PC-9 (cell line): ENCODE results near the gene LSM4.

ENCODE experiments used
- EZH2 ChIP-seq: fragments of 200-600 bp; sonication (generic); IDR thresholded peaks from 2 replicates; pipeline ENCODE4 v1.8.0; 2017; ENCODE audit warnings: antibody characterized with exemption, low read depth
- TF ChIP-seq, protein P1 (sequence below): fragments of 200-600 bp; sonication (generic); conservative IDR thresholded peaks from 2 replicates; pipeline ENCODE4 v1.6.1; 2017; ENCODE audit warnings: mixed run types, antibody characterized with exemption, mild to moderate bottlenecking, moderate library complexity

DNA sequence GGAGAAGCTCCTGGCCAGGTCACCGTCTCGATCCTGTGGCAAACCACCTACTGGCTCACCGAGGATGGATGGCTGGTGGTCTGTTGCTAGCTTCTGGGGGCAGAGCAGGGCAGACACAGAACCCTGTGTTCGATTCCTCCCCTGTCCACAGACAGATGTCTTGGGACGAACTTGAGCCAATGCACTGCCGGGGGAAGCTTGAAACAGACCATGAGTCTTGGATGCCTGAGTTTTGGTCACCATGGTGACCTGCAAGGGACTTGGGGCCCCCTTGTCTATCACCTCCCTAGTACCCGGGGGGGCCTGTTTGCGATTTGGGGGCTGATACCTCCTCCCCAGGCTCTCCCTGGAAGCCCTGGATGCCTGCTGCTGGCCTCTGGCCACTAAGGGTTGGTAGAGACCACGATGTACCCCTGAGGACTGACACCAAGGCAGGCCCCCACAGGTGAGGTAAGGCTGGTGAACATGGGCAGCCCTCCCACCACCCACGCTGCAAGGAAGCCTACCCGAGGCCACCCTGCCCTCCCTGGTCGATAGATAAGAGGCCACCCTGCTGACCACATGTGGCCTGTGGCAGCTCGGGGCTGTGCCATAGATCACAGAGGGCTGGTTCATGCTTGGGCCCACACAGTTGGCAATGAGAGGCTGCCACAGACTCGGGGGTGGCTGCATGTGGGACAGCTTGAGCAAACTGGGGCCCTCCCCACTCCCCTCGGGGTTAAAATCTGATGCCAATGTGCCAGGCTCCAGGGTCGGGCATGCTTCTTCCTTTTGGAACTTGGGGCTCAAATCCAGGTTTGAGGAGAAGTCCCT lies 59.3 kb downstream of the LSM4 start:
- TF ChIP-seq, protein P1, sequence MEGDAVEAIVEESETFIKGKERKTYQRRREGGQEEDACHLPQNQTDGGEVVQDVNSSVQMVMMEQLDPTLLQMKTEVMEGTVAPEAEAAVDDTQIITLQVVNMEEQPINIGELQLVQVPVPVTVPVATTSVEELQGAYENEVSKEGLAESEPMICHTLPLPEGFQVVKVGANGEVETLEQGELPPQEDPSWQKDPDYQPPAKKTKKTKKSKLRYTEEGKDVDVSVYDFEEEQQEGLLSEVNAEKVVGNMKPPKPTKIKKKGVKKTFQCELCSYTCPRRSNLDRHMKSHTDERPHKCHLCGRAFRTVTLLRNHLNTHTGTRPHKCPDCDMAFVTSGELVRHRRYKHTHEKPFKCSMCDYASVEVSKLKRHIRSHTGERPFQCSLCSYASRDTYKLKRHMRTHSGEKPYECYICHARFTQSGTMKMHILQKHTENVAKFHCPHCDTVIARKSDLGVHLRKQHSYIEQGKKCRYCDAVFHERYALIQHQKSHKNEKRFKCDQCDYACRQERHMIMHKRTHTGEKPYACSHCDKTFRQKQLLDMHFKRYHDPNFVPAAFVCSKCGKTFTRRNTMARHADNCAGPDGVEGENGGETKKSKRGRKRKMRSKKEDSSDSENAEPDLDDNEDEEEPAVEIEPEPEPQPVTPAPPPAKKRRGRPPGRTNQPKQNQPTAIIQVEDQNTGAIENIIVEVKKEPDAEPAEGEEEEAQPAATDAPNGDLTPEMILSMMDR = no peak
- no peak for TF ChIP-seq EZH2
